Sigmoid colon (tissue), 7 donors: Measurements from ENCODE around the gene HVCN1. TPM values are rescaled to one million over a fixed set of nuclear protein-coding genes. Genes with fewer than 3 reads are reported as not detected.
A peak's percentile ranks its signal among the peaks of the same experiment; 100 is the strongest.
"Not testable (repeated sequence)": the region's sequence is repeated elsewhere in the genome, so short reads cannot be mapped to it uniquely, and the experiment has no call there.

ENCODE experiments used
- DNase-seq: peaks from one replicate; pipeline ENCODE4 v3.0.0-alpha.2; 2019
- H3K27ac ChIP-seq, 4 donors: fragments of 200-600 bp; sonication (generic); one replicate each; pipeline ENCODE4 v1.5.1; 2016 to 2019; ENCODE audit warnings: mild to moderate bottlenecking in 1 of 4
- H3K27me3 ChIP-seq, 3 donors: fragments of 200-600 bp; sonication (generic); one replicate each; pipeline ENCODE4 v1.5.1; 2019; ENCODE audit warnings: mild to moderate bottlenecking in 1 of 3
- H3K36me3 ChIP-seq, 4 donors: fragments of 200-600 bp; sonication (generic); one replicate each; pipeline ENCODE4 v1.5.1; 2016 to 2019
- H3K4me1 ChIP-seq, 4 donors: fragments of 200-600 bp; sonication (generic); one replicate each; pipeline ENCODE4 v1.5.1; 2017 to 2019
- H3K4me3 ChIP-seq, 4 donors: fragments of 200-600 bp; sonication (generic); one replicate each; pipeline ENCODE4 v1.5.1; 2017 to 2019; ENCODE audit warnings: mild to moderate bottlenecking in 2 of 4, moderate library complexity in 1 of 4
- H3K9me3 ChIP-seq, 4 donors: fragments of 200-600 bp in 3 of 4; sonication (generic) in 3 of 4; one replicate each; pipeline versions ENCODE4 v1.5.1 to v1.6.1; 2013 to 2019
- CTCF ChIP-seq, 4 experiments: fragments of 450-650 bp in 3 of 4; fragments of 200-600 bp in 1 of 4; IDR thresholded peaks; one replicate each; pipeline ENCODE4 v1.5.1; 2016 to 2019; ENCODE audit warnings: antibody characterized with exemption in 4 of 4, mild to moderate bottlenecking in 3 of 4, moderate library complexity in 2 of 4
- EP300 ChIP-seq, 4 donors: sonication (generic); formaldehyde crosslinking; IDR thresholded peaks; one replicate each; pipeline ENCODE4 v1.6.1; 2017; ENCODE audit warnings: antibody characterized with exemption in 4 of 4
- POLR2A ChIP-seq, 2 donors: fragments of 450-650 bp; IDR thresholded peaks; one replicate each; pipeline ENCODE4 v1.6.1; 2016; ENCODE audit warnings: antibody characterized with exemption in 2 of 2, mild to moderate bottlenecking in 2 of 2, moderate library complexity in 2 of 2
- POLR2AphosphoS5 ChIP-seq, 4 donors: sonication (generic); formaldehyde crosslinking; IDR thresholded peaks; one replicate each; pipeline ENCODE4 v1.6.1; 2017; ENCODE audit warnings: antibody characterized with exemption in 4 of 4
- WGBS, 2 donors: extraction: QIAGEN DNeasy Blood & Tissue Kit; methylation state at CpG; one replicate each; pipeline ENCODE4 v1.1.7; 2013; 5-methylcytosine and 5-hydroxymethylcytosine counted together
- intact Hi-C: fragments of 100-400 bp; cut with DNase I; formaldehyde crosslinking; loops from one replicate; pipeline ENCODE4 v1.15.1; 2023
- polyA plus RNA-seq, 3 donors: library from polyadenylated mRNA; stranded (reverse); fragments of 200-250 nt; gene quantifications; one replicate each; pipeline ENCODE4 v1.2.3, GENCODE V29; 2013
- small RNA-seq, 3 donors: library from RNA; depleted of rRNA; stranded (forward); fragments of <200 nt; gene quantifications; one replicate each; pipeline ENCODE3, GENCODE V24; 2016
- total RNA-seq, 4 donors: library from RNA; depleted of rRNA; stranded (reverse); fragments of >200 nt; gene quantifications; one replicate each; pipeline ENCODE4 v1.1.0, GENCODE V29; 2016
- donor health status: healthy with polysubstance abuse.
- donor health status: Bipolar disorder and iron deficiency.
- donor health status: healthy.

The HVCN1 gene
- total and polyA plus RNA-seq, 7 donors, result 1.8 to 26.3 (median 5.7) TPM

GRCh38 chr12:110602085-110602814 is 86.7 kb downstream of the HVCN1 start:
- peak; percentile 17 to 70 (median 58) for TF ChIP-seq CTCF (IDR thresholded peaks at IDR 0.05)
- not testable (repeated sequence) for H3K36me3 ChIP-seq, DNase-seq, H3K27me3 ChIP-seq, H3K27ac ChIP-seq, H3K9me3 ChIP-seq, H3K4me3 ChIP-seq, H3K4me1 ChIP-seq
- intact Hi-C loops, result loop anchor here (2.0 kb wide), 1 partner anchor 133 kb away; the partner anchor contains the start of genes FAM216A and GPN3
- WGBS, 2 donors, result 49 to 63% methylated on average over 14 of the region's 14 CpGs

DNA sequence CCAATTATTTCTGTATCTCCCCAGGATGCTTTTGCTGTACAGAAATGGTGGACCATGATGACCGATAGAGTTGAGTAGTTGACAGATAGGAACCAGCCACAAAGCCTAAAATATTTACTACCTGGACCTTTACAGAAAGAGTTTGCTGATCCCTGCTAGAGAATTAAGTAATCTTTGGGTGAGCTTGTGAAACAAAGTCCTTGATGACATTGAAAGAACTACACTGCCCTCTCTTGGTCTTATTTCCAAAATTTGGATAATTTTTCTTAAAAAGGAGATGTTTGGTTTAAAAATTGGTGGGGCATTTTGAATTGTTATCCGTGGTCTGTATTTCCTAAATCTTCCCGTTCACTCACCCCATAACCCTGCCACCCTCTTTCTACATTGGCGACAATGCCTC is 88.7 kb downstream of the HVCN1 start:
- Histone ChIP-seq H3K27me3 (no peaks in the 10 kb centered on the region), H3K27ac (no peak overlapping the region), H3K9me3 (no peaks in the 10 kb centered on the region), H3K4me1 (peaks cover 0 to 7% (median 0%) of the 10 kb centered on the region in 4 donors), H3K36me3 (no peaks in the 10 kb centered on the region), H3K4me3 (no peak overlapping the region)
- no peak for DNase-seq
- TF ChIP-seq POLR2A (IDR thresholded peaks at IDR 0.05) (no peak), CTCF (IDR thresholded peaks at IDR 0.05) (peak in 3 of 4 experiments; percentile 31 to 38 (median 33))
- intact Hi-C loops, result loop anchor here (1.0 to 2.0 kb wide), 2 partner anchors 88 to 149 kb away; partner anchors contain the start of gene ARPC3
- WGBS, 2 donors, result 31 to 33% methylated on average over 4 of the region's 4 CpGs

DNA sequence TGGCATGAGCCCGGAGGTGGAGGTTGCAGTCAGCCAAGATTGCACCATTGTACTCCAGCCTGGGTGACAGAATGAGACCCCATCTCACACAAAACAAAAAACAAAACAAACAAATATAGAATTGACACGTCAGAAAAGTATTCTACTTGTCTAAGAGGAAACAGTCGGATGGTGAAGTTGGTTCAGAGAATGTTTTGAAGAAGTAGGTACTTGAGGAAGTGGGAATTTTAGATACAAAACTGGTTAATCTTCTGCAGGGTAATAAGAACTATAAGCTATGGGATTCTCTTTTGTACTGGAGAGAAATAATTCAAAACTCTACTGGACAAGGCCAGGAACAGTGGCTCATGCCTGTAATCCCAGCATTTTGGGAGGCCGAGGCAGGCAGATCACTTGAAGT is 89.6 kb downstream of the HVCN1 start:
- peaks cover 0 to 7% (median 0%) of the 10 kb centered on the region in 4 donors for H3K4me1 ChIP-seq
- 81 to 85% methylated on average over 4 of the region's 4 CpGs for WGBS, 2 donors
- TF ChIP-seq EP300 (IDR thresholded peaks at IDR 0.05) (no peak), CTCF (IDR thresholded peaks at IDR 0.05) (no peak), POLR2AphosphoS5 (IDR thresholded peaks at IDR 0.05) (no peak), POLR2A (IDR thresholded peaks at IDR 0.05) (no peak)
- no peaks in the 10 kb centered on the region for H3K27me3 ChIP-seq
- DNase-seq, result peak; percentile 15
- H3K9me3 ChIP-seq, result no peaks in the 10 kb centered on the region
- H3K4me3 ChIP-seq, result no peak overlapping the region
- intact Hi-C loops, result no loop called here
- no peaks in the 10 kb centered on the region for H3K36me3 ChIP-seq
- H3K27ac ChIP-seq, result no peak overlapping the region

Small RNA genes lying within 50 kb of the gene (small RNA-seq; reads per million reads assigned to genes)
- 0 reads per million in 3 donors for gene RN7SL387P

Other genes starting within 250 kb of the HVCN1 start
- gene ARPC3, start 238.8 kb downstream of the HVCN1 start, total RNA-seq, result 100 to 1,000 TPM; 156 to 304 (median 231) TPM
- gene ARPC3, start 238.8 kb downstream of the HVCN1 start, polyA plus RNA-seq, result 100 to 1,000 TPM; 411 to 982 (median 634) TPM
- 10 to 100 TPM; 16.1 to 22.8 (median 20.6) TPM for gene GPN3, start 220.9 kb downstream of the HVCN1 start, total RNA-seq
- gene GPN3, start 220.9 kb downstream of the HVCN1 start, polyA plus RNA-seq, result 10 to 100 TPM; 12.6 to 17.3 (median 12.9) TPM
- 10 to 100 TPM in 1 of 4 donors, 1 to 10 TPM in 3; 7.5 to 13.0 (median 8.3) TPM for gene FAM216A, start 220.3 kb downstream of the HVCN1 start, total RNA-seq
- 1 to 10 TPM; 1.6 to 5.7 (median 2.4) TPM for gene FAM216A, start 220.3 kb downstream of the HVCN1 start, polyA plus RNA-seq
- 100 to 1,000 TPM; 120 to 209 (median 172) TPM for gene VPS29, start 187.0 kb downstream of the HVCN1 start, total RNA-seq
- 100 to 1,000 TPM; 157 to 281 (median 206) TPM for gene VPS29, start 187.0 kb downstream of the HVCN1 start, polyA plus RNA-seq
- under 1 TPM; 0.41 to 0.71 (median 0.61) TPM for gene RAD9B, start 186.8 kb downstream of the HVCN1 start, total RNA-seq
- gene RAD9B, start 186.8 kb downstream of the HVCN1 start, polyA plus RNA-seq, result under 1 TPM in 2 of 3 donors, not detected in 1; 0.36 to 0.46 TPM
- 10 to 100 TPM; 19.4 to 30.3 (median 22.5) TPM for gene PPTC7, start 105.8 kb downstream of the HVCN1 start, total RNA-seq
- gene PPTC7, start 105.8 kb downstream of the HVCN1 start, polyA plus RNA-seq, result 10 to 100 TPM; 16.1 to 24.5 (median 18.6) TPM
- gene TCTN1, start 75.0 kb downstream of the HVCN1 start, total RNA-seq, result 10 to 100 TPM; 34.6 to 38.6 (median 35.6) TPM
- gene TCTN1, start 75.0 kb downstream of the HVCN1 start, polyA plus RNA-seq, result 1 to 10 TPM in 2 of 3 donors, under 1 TPM in 1; 0.92 to 8.7 (median 6.6) TPM
- gene PPP1CC, start 53.8 kb upstream of the HVCN1 start, total RNA-seq, result 100 to 1,000 TPM; 140 to 208 (median 171) TPM
- 100 to 1,000 TPM; 107 to 272 (median 153) TPM for gene PPP1CC, start 53.8 kb upstream of the HVCN1 start, polyA plus RNA-seq
- not detected for gene CCDC63, start 157.9 kb upstream of the HVCN1 start, total RNA-seq
- gene CCDC63, start 157.9 kb upstream of the HVCN1 start, polyA plus RNA-seq, result not detected
- gene MYL2, start 231.5 kb upstream of the HVCN1 start, total RNA-seq, result not detected
- 10 to 100 TPM in 2 of 3 donors, 1 to 10 TPM in 1; 4.2 to 22.8 (median 19.0) TPM for gene MYL2, start 231.5 kb upstream of the HVCN1 start, polyA plus RNA-seq